IPS-15b (cell line): Measurements from ENCODE around the gene CMIP.

ENCODE experiments used
- H3K27me3 ChIP-seq: one replicate; pipeline ENCODE4 v1.6.1; 2013; ENCODE audit warnings: low read length; ENCODE audit not compliant: control insufficient read depth, insufficient read depth
- H3K36me3 ChIP-seq: one replicate; pipeline ENCODE4 v1.6.1; 2013; ENCODE audit warnings: low read length; ENCODE audit not compliant: control insufficient read depth, insufficient read depth
- H3K4me1 ChIP-seq: one replicate; pipeline ENCODE4 v1.6.1; 2013; ENCODE audit warnings: mild to moderate bottlenecking, low read length; ENCODE audit not compliant: control insufficient read depth, insufficient read depth
- H3K4me3 ChIP-seq: one replicate; pipeline ENCODE4 v1.5.1; 2013; ENCODE audit warnings: low read depth, low read length
- H3K9ac ChIP-seq: one replicate; pipeline ENCODE4 v1.6.1; 2013; ENCODE audit warnings: low read depth, mild to moderate bottlenecking, low read length
- H3K9me3 ChIP-seq: one replicate; pipeline ENCODE4 v1.6.1; 2013; ENCODE audit warnings: mild to moderate bottlenecking, low read length; ENCODE audit not compliant: control insufficient read depth, insufficient read depth

Gene CMIP

DNA sequence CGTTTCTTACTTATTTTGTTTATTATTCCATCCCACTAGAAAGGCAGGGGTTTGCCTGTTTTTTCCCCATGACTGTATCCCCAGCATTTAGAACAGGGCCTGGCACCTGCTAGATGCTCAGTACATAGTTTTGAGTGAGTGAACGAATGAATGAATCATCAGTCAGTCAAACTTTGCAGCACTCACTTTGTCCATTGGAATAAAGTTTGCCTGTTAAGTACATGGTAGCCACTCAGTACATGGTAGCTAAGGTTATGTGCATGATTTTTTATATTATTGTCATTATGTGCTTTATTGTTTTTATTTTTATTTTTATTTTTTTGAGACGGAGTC lies 88.5 kb downstream of the CMIP start:
- peaks cover 2% of the 10 kb centered on the region for H3K4me1 ChIP-seq
- no peaks in the 10 kb centered on the region for H3K9me3 ChIP-seq
- no peak overlapping the region for H3K9ac ChIP-seq
- no peaks in the 10 kb centered on the region for H3K27me3 ChIP-seq
- no peak overlapping the region for H3K4me3 ChIP-seq
- peaks cover 7% of the 10 kb centered on the region for H3K36me3 ChIP-seq

DNA sequence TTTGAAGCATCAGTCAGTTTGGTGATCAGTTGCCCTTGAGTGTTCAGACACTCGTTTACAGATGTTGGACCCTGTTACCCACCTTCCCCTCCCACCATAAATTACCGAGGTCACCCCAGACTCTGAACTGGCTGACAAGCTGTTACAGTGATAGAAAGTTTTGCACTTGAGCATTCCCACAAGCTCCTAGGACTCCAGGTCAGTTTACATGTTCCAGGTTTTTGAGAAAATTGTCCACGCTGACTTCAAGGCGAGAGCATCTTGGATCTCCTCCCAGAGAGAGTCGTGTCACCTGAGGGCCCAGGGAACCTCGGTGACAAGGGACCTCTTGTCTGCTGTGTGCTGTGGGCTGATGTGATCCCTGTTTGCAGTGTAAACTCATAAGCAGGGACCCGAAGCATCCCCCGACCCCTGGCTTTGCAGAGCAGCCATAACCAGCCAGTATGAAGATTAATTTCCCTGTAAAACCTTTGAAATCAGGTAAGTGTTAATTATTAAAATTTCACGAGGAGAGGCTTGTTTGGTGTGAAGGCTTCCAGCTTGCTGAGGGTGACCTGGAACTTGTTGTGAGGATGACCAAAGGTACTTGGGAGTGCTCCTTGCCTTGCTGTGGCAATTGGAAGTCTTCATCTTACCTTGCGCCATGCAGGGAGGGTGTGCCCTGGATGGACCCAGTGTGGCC lies 91.2 kb downstream of the CMIP start:
- no peak overlapping the region for H3K4me3 ChIP-seq
- peaks cover 9% of the 10 kb centered on the region for H3K36me3 ChIP-seq
- H3K27me3 ChIP-seq, result no peaks in the 10 kb centered on the region
- no peak overlapping the region for H3K9ac ChIP-seq
- peaks cover 7% of the 10 kb centered on the region for H3K4me1 ChIP-seq
- no peaks in the 10 kb centered on the region for H3K9me3 ChIP-seq

DNA sequence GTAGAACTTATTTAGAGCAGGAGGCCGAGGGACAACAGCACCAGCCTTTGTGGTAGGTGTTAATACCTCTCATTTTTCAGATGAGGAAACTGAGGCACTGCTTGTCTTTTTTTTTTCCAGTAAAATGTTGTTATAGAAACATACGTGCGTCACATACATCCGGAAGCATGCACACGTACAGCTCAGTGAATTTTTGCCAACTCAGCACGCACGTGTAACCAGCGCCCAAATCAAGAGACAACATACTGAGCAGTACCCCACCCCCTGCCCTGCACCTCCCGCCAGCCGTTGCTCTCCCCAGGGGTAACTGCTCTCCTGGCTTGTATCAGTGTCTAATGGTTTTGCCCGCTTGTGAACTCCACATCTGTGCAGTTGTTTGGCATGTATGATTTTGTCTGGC lies 92.0 kb downstream of the CMIP start:
- Histone ChIP-seq H3K9ac (no peak overlapping the region), H3K4me1 (peaks cover 7% of the 10 kb centered on the region)

DNA sequence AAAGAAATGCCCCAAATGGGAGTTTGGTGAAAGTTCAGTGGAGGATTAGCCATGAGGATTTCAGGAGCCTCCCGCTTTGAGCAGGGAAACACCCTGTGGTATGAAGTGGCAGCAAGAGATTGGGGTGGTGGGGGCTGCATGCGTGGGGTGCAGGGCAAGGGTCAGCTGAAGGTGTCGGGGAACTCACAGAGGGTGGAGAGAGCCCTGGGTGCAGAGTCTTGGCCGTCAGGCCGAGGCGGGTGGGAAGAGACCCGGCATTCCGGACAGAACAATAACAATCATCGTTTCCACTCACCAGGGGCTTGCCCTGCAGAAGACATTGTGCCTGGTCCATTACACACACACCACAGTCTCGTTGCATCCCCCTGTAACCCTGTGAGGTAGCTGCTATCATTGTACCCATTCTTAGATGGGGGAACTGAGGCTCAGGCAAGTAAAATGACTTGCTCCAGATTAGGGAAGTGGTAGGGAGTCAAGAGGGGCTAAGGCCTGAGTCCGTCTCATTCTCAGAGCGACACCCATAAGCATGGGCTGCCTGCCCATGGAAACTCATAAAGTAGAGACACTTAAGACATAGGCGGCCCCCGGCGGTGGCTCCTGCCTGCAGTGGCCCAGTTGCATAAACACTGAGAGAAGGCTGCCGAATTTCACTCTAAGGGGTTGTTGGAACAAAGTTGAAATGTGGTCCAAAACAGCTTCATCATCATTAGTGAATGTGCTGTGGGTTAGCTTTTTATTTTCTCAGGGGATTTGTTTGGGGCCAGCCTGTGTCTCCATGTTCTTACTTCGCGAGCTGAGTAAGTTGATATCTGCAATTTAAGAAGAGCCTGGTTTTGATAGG lies 93.3 kb downstream of the CMIP start:
- Histone ChIP-seq H3K9ac (no peak overlapping the region), H3K4me1 (peaks cover 7% of the 10 kb centered on the region), H3K4me3 (no peak overlapping the region), H3K27me3 (no peaks in the 10 kb centered on the region), H3K36me3 (peaks cover 5% of the 10 kb centered on the region), H3K9me3 (no peaks in the 10 kb centered on the region)

More for the DNA sequence above, 92.0 kb downstream of the CMIP start:
- H3K36me3 ChIP-seq, result peaks cover 9% of the 10 kb centered on the region
- no peaks in the 10 kb centered on the region for H3K27me3 ChIP-seq
- H3K9me3 ChIP-seq, result no peaks in the 10 kb centered on the region
- H3K4me3 ChIP-seq, result no peak overlapping the region

DNA sequence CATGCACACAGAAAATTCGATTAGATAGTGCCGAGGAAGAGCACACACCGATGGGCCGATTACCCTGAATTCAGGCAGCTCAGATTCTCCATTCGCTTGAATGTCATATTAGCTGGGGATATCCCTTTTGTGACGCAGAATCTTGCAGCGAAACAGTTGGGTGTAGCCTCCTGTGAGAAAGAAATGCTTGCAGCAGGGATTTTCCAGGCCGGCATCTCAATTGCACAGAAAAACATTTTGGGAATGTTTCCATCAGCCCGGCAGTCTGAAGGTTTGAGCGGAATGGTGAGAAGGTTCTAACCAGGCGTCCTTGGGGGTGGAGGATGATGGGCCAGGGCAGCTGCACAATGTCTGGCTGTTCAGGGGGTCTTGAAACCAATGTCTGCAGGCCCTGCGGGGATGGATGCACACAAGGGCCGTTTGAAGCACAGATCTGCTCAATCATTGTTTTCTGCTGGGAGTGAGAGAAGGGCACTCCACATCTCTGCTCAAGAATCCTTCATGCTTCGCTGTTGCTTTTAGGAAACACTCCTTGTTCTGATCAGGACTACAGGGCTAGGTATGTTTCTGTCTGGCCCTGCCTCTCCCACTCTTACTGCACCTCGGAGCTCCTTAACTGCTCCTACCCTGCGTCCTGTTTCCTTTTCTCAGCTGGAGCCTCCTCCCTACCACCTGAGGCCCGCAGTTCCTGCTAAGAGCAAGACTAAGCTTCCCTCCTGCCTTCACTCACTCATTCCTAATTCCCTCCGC lies 94.6 kb downstream of the CMIP start:
- H3K36me3 ChIP-seq, result peaks cover 5% of the 10 kb centered on the region
- no peak overlapping the region for H3K9ac ChIP-seq
- H3K4me1 ChIP-seq, result peaks cover 7% of the 10 kb centered on the region
- H3K27me3 ChIP-seq, result no peaks in the 10 kb centered on the region
- H3K4me3 ChIP-seq, result no peak overlapping the region
- no peaks in the 10 kb centered on the region for H3K9me3 ChIP-seq

DNA sequence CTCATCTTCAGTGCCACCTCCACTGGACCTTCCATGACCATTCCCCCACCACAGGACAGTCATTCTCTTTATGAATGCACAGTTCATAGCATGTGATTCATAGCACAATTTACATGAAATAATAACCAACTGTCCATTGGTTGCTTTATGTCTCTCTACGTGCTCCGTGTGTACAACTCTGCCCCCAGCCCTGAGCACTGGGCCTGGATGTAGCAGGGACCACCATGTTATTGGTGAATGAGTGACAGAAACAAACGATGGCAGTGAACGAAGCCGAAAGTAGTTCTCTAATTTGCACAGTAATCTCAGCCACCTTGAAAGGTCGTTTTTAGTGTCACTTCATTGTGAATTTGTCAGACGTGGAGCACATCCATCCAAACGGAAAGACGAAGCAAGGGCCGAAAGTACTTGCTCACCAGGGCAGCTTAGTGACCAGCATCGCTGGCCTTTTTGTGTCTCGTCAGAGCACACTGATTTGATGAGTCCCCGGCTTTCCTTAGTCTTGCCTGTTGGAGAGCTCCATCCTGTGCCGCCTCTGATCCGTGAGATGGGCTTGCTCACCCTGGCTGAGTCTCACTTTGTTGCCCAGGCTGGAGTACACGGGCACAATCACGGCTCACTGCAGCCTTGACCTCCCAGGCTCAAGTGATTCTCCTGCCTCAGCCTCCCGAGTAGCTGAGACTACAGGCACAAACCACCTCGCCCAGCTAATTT lies 95.3 kb downstream of the CMIP start:
- no peak overlapping the region for H3K4me3 ChIP-seq
- no peak overlapping the region for H3K9ac ChIP-seq
- peaks cover 5% of the 10 kb centered on the region for H3K36me3 ChIP-seq
- H3K4me1 ChIP-seq, result peaks cover 7% of the 10 kb centered on the region
- no peaks in the 10 kb centered on the region for H3K9me3 ChIP-seq
- no peaks in the 10 kb centered on the region for H3K27me3 ChIP-seq

DNA sequence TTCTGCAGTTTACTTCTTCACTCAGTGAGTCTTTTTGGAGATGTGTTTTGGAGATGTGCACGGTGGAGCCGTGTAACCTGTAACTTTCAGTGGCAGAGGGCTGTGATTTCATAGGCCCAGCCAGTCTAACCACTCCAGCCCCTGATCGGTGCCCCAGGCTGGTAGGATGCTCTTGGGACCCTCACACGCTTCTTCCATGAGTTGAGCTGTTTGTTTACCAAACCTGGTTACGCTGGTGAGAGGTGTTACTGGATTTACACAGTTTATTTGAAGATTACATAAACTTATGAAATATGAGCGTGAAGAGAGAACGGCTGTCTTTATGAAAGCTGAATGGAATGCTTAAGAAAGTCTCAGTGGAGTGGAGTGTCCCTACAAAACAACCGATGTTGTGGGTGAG lies 96.7 kb downstream of the CMIP start:
- H3K36me3 ChIP-seq, result peaks cover 2% of the 10 kb centered on the region
- H3K9me3 ChIP-seq, result no peaks in the 10 kb centered on the region
- no peaks in the 10 kb centered on the region for H3K27me3 ChIP-seq
- no peak overlapping the region for H3K9ac ChIP-seq
- no peak overlapping the region for H3K4me3 ChIP-seq
- H3K4me1 ChIP-seq, result peaks cover 7% of the 10 kb centered on the region

DNA sequence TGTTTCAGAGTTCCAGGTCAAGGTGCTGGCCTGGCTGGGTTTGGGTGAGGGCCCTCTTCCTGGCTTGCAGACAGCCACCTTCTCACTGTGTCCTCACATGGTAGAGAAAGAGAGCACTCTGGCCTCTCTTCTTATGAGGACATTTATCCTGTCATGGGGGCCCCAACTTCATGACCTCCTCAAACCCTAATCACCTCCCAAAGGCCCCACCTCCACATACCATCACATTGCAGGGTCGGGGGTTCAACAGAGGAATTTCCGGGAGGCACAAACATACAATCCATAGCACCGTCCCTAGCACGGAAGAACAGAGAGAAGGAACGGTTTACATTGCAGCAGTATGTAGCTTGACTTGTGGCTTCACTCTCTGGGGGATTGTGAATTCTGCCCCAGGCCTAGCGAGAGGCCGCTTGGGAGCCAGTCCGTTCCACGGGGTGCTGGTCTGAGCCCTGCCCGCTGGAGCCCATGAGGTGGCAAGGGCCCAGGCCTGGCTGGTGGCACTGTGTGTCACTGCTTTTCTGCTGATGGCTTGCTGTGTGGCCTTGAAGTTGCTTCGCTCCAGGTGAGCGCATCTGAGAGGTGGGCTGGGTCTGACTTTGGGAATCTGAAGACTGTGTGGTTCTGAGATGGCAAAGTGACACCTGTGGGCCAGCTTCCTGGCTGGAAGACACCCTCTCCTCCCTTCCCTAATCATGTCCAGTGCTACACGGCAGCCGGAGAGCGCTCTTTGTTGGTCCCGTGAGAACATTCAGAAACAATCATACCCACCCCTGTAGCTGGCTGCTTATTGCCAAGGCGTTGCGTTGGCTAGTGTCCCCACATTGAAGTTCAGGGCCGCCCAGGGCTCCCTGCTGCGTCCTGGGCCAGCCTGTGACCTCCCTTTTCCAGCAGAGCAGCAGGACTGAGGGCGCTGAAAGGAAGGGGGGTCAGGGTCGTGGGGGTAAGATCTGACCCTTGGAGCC lies 98.3 kb downstream of the CMIP start:
- Histone ChIP-seq H3K4me3 (no peak overlapping the region), H3K9ac (no peak overlapping the region), H3K9me3 (no peaks in the 10 kb centered on the region), H3K27me3 (no peaks in the 10 kb centered on the region), H3K36me3 (peaks cover 2% of the 10 kb centered on the region), H3K4me1 (peaks cover 7% of the 10 kb centered on the region)

DNA sequence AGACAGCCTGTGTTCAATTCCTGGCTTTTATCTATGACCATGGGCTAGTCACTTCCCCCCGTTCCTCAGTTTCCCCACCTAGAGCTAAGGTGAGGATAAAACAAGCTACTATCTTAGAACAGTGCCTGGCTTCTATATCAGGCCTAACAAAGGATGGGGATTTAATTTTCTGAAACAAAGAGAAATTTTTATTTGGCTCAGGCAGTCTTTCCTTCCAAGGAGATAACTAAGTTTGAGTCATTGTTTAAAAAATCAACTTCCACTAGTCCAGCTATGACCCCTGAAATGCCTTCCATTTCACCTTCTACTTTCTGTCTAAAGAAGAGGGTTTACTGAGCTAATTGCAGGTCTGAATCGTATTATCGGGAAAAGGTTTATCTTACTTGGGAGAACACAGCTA lies 99.0 kb downstream of the CMIP start:
- no peaks in the 10 kb centered on the region for H3K27me3 ChIP-seq
- peaks cover 7% of the 10 kb centered on the region for H3K4me1 ChIP-seq
- H3K9me3 ChIP-seq, result no peaks in the 10 kb centered on the region
- H3K4me3 ChIP-seq, result no peak overlapping the region
- H3K36me3 ChIP-seq, result peaks cover 2% of the 10 kb centered on the region
- no peak overlapping the region for H3K9ac ChIP-seq

DNA sequence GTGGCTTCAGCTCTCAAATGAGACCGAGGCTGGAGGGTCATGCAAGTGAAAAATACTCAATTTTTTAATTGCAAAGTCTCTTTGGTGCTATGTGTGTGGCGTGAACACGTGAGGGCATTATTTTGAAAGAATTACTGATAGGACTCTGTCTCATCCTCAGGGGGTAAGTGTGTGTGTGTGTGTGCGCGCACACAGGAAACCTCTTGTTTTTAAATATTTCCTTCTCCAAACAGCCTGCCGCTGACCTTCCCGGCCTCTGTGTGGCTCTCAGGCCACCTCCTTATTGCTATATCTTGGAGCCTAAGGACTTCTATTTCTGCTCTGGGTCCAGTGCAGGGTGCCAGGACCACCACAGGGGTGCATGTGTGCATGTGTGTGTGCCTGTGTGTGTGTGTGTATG lies 99.7 kb downstream of the CMIP start:
- Histone ChIP-seq H3K4me3 (no peak overlapping the region), H3K4me1 (peaks cover 3% of the 10 kb centered on the region), H3K9ac (no peak overlapping the region), H3K36me3 (peaks cover 2% of the 10 kb centered on the region), H3K27me3 (no peaks in the 10 kb centered on the region), H3K9me3 (no peaks in the 10 kb centered on the region)
